A549 treated with Hydrocortisone at 1 μM for 4 hours (cell line): ENCODE data around the gene DPH1. TPM values are rescaled to one million over a fixed set of nuclear protein-coding genes. Genes with fewer than 3 reads are reported as not detected.

Experiments used
- total RNA-seq: library from RNA; stranded (reverse); fragments of 200-300 nt; extraction: Qiagen RNA extraction; gene quantifications from 5 replicates; pipeline ENCODE4 v1.2.3, GENCODE V29; 2022

Gene DPH1
- 41.7 to 44.1 TPM (median 42.9 TPM) in 5 replicates for total RNA-seq

GRCh38 chr17:2029911-2030778, at the start of gene DPH1:
Gene DPH1, plus strand, starts transcription at chr17:2030153. Its CDS starts 17 bp downstream, at chr17:2030170.

GRCh38 chr17:2025220-2025621, 4.7 kb upstream of the DPH1 start, which contains the start of gene RTN4RL1:
Gene RTN4RL1, minus strand, starts transcription at chr17:2025334. Its CDS starts 469 bp downstream, at chr17:2024865.

GRCh38 chr17:2041561-2042389, 11.8 kb downstream of the DPH1 start, which contains the start of gene OVCA2:
Gene OVCA2, plus strand, starts transcription at chr17:2042022. Its CDS starts 26 bp downstream, at chr17:2042048.

GRCh38 chr17:2054512-2055291, 24.7 kb downstream of the DPH1 start, which contains the start of gene HIC1:
Gene HIC1, plus strand, starts transcription at chr17:2055103. Its CDS starts 1,588 bp downstream, at chr17:2056691.

Other genes with a start within 250 kb of the DPH1 start
- gene SMYD4, start 200.3 kb upstream of the DPH1 start, total RNA-seq: 8.5 to 10.2 TPM (median 9.1 TPM) in 5 replicates
- 68.4 to 79.3 TPM (median 75.0 TPM) in 5 replicates for gene RPA1, start 200.1 kb upstream of the DPH1 start, total RNA-seq
- gene RTN4RL1, start 4.8 kb upstream of the DPH1 start, total RNA-seq: 12.8 to 15.8 TPM (median 15.2 TPM) in 5 replicates
- 52.8 to 80.8 TPM (median 76.2 TPM) in 5 replicates for gene OVCA2, start 11.9 kb downstream of the DPH1 start, total RNA-seq
- gene HIC1, start 24.9 kb downstream of the DPH1 start, total RNA-seq: 1.2 to 2.0 TPM (median 1.5 TPM) in 5 replicates